SKM-1 (cell line): ENCODE measurements around the gene SLC2A13.
"Not testable (repeated sequence)": the region's sequence is repeated elsewhere in the genome, so short reads cannot be mapped to it uniquely, and the experiment has no call there.

Source experiments
- DNase-seq: peaks from one replicate; lab custom pipeline; 2025; ENCODE audit not compliant: unreplicated experiment; lab: John Stamatoyannopoulos, UW

Gene SLC2A13

GRCh38 chr12:39883411-39883810 is 222.5 kb downstream of the SLC2A13 start:
- no peak for DNase-seq

DNA sequence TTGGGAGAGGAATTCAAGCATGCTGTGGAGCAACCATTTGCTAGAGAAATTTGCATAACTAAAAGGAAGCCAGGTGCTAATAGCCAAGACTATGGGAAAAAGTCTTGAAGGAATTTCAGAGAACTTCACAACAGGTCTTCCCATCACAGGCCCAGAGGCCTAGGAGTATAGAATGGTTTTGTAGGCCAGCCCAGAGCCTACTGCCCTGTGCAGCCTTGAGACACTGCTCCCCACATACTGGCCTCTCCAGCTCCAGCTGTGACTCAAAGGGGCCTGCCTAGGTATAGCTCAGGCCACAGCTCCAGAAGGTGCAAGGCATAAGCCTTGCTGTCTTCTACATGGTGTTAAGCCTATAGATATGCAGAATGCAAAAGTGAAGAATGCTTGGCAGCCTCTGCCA is 227.1 kb downstream of the SLC2A13 start:
- DNase-seq = no peak

- DNase-seq = no peak
Measured at GRCh38 chr12:39875721-39876120, 230.2 kb downstream of the SLC2A13 start.

GRCh38 chr12:39874785-39875184 is 231.1 kb downstream of the SLC2A13 start:
- no peak for DNase-seq

GRCh38 chr12:39873065-39873464 is 232.8 kb downstream of the SLC2A13 start:
- DNase-seq = no peak

- DNase-seq = no peak
Measured at GRCh38 chr12:39872425-39872824, 233.5 kb downstream of the SLC2A13 start.

DNA sequence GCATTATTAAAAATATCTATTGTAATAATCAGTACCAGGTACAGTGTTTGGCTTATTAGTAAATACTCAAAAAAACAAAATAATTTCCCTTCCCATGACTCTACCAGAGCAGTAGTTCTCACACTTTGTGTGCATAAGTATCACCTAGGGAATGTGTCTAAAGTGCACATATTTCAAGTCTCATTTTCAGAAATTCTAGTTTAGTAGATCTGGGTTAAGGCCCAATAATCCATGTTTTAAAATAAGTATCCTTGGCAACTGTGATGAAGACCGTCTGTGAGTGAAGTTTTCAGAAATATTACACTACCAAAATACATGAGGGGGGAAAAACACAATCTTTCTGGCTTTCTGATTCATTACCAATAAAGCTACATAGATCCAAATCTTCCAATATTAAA is 237.6 kb downstream of the SLC2A13 start:
- no peak for DNase-seq

GRCh38 chr12:39867631-39868327 is 238.1 kb downstream of the SLC2A13 start:
- DNase-seq = no peak

DNA sequence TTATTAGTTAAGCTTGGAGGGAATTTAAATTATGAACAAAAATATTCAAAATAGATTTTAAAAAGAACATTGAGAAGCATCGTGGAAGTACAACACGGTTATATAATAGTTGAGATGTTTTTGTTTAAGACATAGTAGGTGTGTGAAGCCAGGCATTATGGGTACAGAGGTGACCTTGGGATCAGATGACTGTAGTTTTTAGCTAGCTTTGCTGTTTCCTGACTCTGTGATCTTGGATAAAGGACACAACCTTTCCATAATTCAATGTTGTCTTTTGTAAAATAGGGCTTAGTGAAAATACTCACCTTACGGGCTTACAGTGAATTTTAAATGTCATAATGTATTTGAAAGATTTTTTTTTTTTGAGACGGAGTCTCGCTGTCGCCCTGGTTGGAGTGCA is 239.7 kb downstream of the SLC2A13 start:
- DNase-seq = no peak

DNA sequence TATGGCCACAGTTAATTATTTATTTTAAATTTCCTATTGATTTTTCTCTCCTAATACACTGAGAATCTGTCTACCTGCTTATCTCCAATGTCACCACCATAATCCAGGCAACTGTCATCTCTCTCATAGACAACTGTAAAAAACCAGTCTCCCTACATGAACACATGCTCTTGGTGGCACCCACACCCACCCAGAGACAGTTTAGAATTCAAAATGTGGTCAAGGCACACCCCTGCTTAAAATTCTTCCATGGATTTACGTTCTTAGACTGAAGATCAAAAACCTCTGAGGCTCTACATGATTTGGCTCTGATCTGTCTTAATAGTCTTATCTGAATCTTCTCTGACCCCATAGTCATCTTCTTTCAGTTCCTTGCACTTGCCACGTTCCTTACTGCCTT is 245.2 kb downstream of the SLC2A13 start:
- no peak for DNase-seq

- DNase-seq = no peak
Measured at GRCh38 chr12:39853003-39853402, 252.9 kb downstream of the SLC2A13 start.

GRCh38 chr12:39852346-39852745 is 253.5 kb downstream of the SLC2A13 start:
- no peak for DNase-seq

- DNase-seq = not testable (repeated sequence)
Measured at GRCh38 chr12:39848218-39848617, 257.7 kb downstream of the SLC2A13 start.

GRCh38 chr12:39846971-39847650 is 258.8 kb downstream of the SLC2A13 start:
- DNase-seq = no peak

GRCh38 chr12:39846304-39846703 is 259.6 kb downstream of the SLC2A13 start:
- peak; percentile 37 for DNase-seq

DNA sequence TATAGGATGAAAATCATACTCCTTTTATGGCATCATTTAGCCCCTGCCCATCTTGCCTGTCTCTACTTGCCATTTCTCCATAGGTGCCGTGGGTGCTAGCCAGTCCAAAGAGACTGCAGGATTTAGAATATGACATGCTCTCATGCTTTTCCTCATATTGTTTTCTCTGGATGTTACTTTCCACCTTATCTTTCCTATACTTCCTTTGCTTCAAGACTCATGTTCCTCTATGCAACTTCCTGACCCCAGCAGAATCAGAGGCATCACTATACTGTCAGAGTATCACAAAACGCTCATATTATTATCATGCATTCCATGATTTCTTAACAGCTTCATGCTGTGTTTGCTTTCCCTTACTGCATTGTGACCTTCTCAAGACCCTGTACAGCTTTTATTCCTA is 265.5 kb downstream of the SLC2A13 start:
- no peak for DNase-seq

DNA sequence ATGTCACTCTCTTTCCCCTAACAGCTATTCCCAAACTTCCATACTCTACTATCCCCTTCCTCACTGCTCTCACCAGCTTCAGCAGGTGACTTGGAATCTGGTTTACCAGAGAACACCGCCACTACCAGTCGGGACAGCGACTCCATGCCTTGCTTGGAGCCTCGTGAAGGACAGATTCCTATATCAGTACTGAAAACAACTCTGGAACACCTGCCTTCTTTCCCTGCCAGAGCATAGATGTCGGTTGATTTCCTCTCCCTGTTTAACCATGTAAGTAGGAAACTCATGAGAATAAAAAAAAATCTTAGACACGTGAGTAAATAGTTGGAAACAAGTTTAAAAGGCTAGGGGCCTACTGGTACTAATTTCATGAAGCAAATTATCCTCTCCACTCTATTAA is 266.8 kb downstream of the SLC2A13 start:
- DNase-seq = no peak

- no peak for DNase-seq
Measured at GRCh38 chr12:39835517-39836489, 270.1 kb downstream of the SLC2A13 start.

DNA sequence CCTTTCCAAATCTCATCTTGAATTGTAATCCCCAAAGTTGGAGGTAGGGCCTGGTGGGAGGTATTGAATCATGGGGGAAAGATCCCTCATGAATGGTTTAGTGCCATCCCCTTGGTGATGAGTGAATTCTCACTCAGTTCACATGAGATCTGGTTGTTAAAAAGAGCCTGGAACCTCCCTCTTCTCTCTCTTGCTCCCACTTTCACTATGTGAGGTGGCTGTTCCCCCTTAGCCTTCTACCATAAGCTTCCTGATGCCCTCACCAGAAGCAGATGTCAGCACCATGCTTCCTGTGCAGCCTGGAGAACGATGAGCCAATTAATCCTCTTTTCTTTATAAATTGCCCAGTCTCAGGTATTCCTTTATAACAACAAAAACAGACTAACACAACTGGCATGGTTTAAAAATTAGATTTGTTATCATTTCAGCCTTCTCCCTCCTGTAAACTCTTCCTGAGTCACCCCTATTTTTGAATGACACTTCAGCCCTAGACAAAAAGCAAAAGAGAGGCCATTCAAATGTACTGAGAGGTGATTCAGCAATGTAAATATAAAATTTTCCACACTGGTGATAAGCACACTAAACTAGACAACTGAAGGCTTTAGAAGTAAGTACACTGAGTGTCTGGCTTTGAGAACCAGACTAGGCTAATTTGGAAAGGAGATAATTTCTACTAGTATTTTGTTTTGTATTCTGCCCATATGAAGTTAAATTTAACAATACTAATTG is 274.1 kb downstream of the SLC2A13 start:
- DNase-seq = no peak

DNA sequence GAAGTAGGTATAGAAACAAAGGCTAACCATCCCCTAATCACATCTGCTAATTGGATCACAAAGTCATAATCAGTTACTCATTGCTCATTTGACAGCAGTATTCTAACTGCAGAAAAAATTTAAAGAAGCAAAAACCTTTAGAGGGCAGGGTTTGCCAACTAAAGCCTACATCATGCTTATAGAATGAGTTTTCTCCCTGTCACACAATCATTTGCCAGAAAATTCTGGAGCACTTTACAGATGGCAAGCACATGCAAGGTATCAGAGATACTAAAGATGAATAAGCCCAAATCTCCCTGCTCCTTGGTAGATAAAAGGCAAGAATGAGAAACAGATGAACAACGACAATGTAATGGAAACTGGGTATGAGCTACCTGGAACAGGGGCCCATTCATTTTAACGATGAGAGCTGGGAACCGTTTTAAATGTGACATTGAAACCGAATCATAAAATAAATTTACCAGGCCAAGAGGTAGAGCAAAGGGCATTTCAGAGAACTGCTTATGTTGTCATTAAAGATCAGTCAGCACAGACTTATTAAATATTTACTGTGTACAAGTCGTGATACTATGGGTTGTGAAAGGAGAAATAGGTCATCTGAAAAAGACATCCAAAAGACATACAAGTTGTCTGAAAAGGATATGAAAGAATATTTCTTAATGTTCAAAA is 274.9 kb downstream of the SLC2A13 start:
- no peak for DNase-seq
